ENCODE measurements around the gene APOD.

The APOD gene

DNA sequence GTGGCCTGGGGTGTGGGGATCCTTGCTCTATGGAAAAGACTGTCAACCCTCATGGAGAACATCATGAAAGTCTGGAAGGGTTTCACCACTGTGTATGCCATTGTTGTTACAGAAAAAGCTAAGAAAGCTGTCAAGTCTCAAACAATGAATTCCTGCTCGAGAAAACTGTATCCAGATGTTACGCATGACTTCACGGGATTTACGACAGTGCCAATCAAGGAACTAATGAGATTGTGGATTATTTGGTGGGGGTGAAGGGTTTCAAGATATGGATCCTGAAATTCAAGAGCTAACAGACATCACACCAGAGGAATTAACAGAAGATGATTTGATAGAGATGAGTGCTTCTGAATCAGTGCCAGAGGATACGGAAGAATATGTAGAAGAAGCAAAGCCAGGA, 48.4 kb downstream of the APOD start:
- Histone ChIP-seq H3K9me3 (ENCODE audit: control insufficient read depth in 5 of 5, low read length in 5 of 5) (no peaks in the 10 kb centered on the region), H3K4me3 (ENCODE audit: low read depth in 1 of 5, low read length in 5 of 5) (no peak overlapping the region), H3K27me3 (ENCODE audit: control insufficient read depth in 5 of 5, insufficient read depth in 4 of 5, low read length in 5 of 5) (no peaks in the 10 kb centered on the region), H3K36me3 (ENCODE audit: control insufficient read depth in 5 of 5, insufficient read depth in 5 of 5, low read length in 5 of 5) (no peaks in the 10 kb centered on the region), H3K4me1 (ENCODE audit: control insufficient read depth in 5 of 5, insufficient read depth in 5 of 5, low read length in 5 of 5) (peaks cover 0 to 16% (median 11%) of the 10 kb centered on the region in 5 donors), H3K27ac (ENCODE audit: low read depth, low read length) (no peak overlapping the region), H3K9ac (ENCODE audit: low read length in 5 of 5) (no peak overlapping the region)

DNA sequence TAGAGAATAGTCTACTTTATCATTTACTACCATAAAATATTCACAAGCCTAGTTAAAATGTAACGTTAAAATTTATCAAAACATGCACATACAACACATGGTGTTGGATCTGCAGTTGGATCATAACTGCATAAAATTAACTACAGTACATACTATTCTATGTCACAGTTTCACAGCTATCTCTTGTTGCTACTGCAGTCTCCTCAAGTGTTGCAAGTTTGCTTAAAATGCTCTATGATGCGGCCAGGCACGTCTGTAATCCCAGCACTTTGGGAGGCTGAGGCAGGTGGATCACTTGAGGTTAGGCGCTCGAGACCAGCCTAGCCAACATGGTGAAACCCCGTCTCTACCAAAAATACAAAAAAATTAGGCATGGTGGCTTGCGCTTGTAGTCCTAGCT, 50.9 kb downstream of the APOD start:
- no peaks in the 10 kb centered on the region for H3K27me3 ChIP-seq (ENCODE audit: control insufficient read depth in 5 of 5, insufficient read depth in 4 of 5, low read length in 5 of 5)
- H3K9ac ChIP-seq (ENCODE audit: low read length in 5 of 5) = no peak overlapping the region
- H3K36me3 ChIP-seq (ENCODE audit: control insufficient read depth in 5 of 5, insufficient read depth in 5 of 5, low read length in 5 of 5) = peaks cover 0 to 6% (median 2%) of the 10 kb centered on the region in 5 donors
- H3K9me3 ChIP-seq (ENCODE audit: control insufficient read depth in 5 of 5, low read length in 5 of 5) = no peaks in the 10 kb centered on the region
- H3K27ac ChIP-seq (ENCODE audit: low read depth, low read length) = no peak overlapping the region
- H3K4me1 ChIP-seq (ENCODE audit: control insufficient read depth in 5 of 5, insufficient read depth in 5 of 5, low read length in 5 of 5) = peaks cover 0 to 6% (median 2%) of the 10 kb centered on the region in 5 donors
- H3K4me3 ChIP-seq (ENCODE audit: low read depth in 1 of 5, low read length in 5 of 5) = no peak overlapping the region

DNA sequence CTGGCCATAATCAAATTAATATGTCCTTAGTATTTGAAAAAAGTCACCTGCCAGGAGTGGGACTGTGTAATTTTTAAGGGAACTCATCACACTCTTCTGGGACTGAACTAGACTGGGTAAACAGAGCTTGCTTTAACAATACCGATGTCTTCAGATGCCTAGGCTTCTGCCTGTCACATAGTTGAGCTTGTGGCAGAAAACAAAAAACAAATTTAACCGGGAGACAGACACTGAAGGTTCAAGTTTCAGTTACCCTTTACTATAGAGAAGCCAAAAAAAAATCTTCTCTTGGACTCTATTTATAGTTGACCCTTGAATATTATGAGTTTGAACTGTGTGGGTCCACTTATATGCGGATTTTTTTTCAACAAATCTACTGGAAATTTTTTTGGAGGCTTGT, 51.4 kb downstream of the APOD start:
- Histone ChIP-seq H3K4me3 (ENCODE audit: low read depth in 1 of 5, low read length in 5 of 5) (no peak overlapping the region), H3K9me3 (ENCODE audit: control insufficient read depth in 5 of 5, low read length in 5 of 5) (no peaks in the 10 kb centered on the region), H3K36me3 (ENCODE audit: control insufficient read depth in 5 of 5, insufficient read depth in 5 of 5, low read length in 5 of 5) (peaks cover 0 to 6% (median 2%) of the 10 kb centered on the region in 5 donors), H3K4me1 (ENCODE audit: control insufficient read depth in 5 of 5, insufficient read depth in 5 of 5, low read length in 5 of 5) (peaks cover 0 to 6% (median 0%) of the 10 kb centered on the region in 5 donors), H3K9ac (ENCODE audit: low read length in 5 of 5) (no peak overlapping the region), H3K27ac (ENCODE audit: low read depth, low read length) (no peak overlapping the region), H3K27me3 (ENCODE audit: control insufficient read depth in 5 of 5, insufficient read depth in 4 of 5, low read length in 5 of 5) (no peaks in the 10 kb centered on the region)

DNA sequence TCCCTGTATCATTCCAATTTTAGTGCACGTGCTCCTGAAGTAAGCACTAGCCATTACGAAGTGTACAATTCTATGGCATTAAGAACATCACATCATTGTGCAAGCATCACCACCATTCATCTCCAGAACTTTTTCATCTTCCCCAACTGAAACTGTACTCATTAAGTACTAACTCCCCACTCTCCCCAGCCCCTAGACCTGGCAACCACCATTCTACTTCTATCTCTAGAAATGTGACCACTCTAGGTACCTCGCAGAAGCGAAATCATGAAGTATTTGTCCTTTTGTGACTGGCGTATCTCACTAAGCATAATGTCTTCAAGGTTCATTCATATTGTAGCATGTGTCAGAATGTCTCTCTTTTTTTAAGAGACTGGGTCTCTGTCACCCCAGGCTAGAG, 52.1 kb downstream of the APOD start:
- no peaks in the 10 kb centered on the region for H3K9me3 ChIP-seq (ENCODE audit: control insufficient read depth in 5 of 5, low read length in 5 of 5)
- H3K4me1 ChIP-seq (ENCODE audit: control insufficient read depth in 5 of 5, insufficient read depth in 5 of 5, low read length in 5 of 5) = peaks cover 0 to 6% (median 0%) of the 10 kb centered on the region in 5 donors
- H3K27me3 ChIP-seq (ENCODE audit: control insufficient read depth in 5 of 5, insufficient read depth in 4 of 5, low read length in 5 of 5) = no peaks in the 10 kb centered on the region
- no peak overlapping the region for H3K4me3 ChIP-seq (ENCODE audit: low read depth in 1 of 5, low read length in 5 of 5)
- no peak overlapping the region for H3K27ac ChIP-seq (ENCODE audit: low read depth, low read length)
- peaks cover 0 to 6% (median 2%) of the 10 kb centered on the region in 5 donors for H3K36me3 ChIP-seq (ENCODE audit: control insufficient read depth in 5 of 5, insufficient read depth in 5 of 5, low read length in 5 of 5)
- no peak overlapping the region for H3K9ac ChIP-seq (ENCODE audit: low read length in 5 of 5)

DNA sequence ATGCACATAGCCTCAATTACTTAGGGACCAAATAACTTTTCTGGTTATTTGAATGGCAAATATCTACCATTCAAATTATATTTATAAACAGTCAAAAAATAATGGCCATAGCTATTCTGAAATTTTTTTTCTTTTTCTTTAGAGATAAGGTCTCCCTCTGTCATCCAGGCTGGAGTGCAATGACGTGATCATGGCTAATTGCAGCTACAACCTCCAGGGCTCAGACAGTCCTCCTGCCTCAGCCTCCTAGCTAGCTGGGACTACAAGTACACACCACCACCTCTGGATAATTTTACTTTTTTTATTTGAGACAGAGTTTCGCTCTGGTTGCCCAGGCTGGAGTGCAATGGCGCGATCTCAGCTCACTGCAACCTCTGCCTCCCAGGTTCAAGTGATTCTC, 57.2 kb downstream of the APOD start:
- no peaks in the 10 kb centered on the region for H3K9me3 ChIP-seq (ENCODE audit: control insufficient read depth in 5 of 5, low read length in 5 of 5)
- peaks cover 0 to 5% (median 3%) of the 10 kb centered on the region in 5 donors for H3K4me1 ChIP-seq (ENCODE audit: control insufficient read depth in 5 of 5, insufficient read depth in 5 of 5, low read length in 5 of 5)
- H3K9ac ChIP-seq (ENCODE audit: low read length in 5 of 5) = no peak overlapping the region
- H3K27ac ChIP-seq (ENCODE audit: low read depth, low read length) = no peak overlapping the region
- no peak overlapping the region for H3K4me3 ChIP-seq (ENCODE audit: low read depth in 1 of 5, low read length in 5 of 5)
- no peaks in the 10 kb centered on the region for H3K27me3 ChIP-seq (ENCODE audit: control insufficient read depth in 5 of 5, insufficient read depth in 4 of 5, low read length in 5 of 5)
- H3K36me3 ChIP-seq (ENCODE audit: control insufficient read depth in 5 of 5, insufficient read depth in 5 of 5, low read length in 5 of 5) = peaks cover 9 to 23% (median 14%) of the 10 kb centered on the region in 5 donors

DNA sequence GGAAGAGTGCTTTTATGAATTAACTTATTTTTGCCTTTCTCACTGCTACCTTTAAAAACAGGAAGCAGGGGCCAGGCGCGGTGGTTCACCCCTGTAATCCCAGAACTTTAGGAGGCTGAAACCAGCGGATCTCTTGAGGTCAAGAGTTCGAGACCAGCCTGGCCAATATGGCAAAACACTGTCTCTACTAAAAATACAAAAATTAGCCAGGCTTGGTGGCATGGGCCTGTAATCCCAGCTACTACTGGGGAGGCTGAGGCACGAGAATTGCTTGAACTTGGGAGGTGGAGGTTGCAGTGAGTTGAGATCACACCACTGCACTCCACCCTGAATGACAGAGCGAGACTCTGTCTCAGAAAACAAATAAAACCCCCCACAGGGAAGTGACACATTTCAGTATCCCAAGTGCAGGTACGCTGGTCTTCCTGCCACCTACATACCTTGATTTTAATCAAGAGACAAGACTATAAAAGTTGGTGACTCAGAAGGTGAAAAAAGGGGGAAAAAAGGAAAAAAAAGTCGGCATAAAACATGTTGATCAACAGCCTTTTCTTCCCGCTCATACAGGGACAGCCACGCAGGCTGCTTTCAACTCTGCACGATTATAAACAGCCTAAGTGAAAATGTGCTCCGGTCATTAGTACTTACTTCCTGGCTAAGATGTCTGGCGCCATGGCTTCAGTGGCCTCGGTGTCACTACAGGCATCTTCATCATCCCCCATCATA, 59.4 kb downstream of the APOD start:
- Histone ChIP-seq H3K4me3 (ENCODE audit: low read depth in 1 of 5, low read length in 5 of 5) (no peak overlapping the region), H3K9ac (ENCODE audit: low read length in 5 of 5) (no peak overlapping the region), H3K27ac (ENCODE audit: low read depth, low read length) (no peak overlapping the region), H3K27me3 (ENCODE audit: control insufficient read depth in 5 of 5, insufficient read depth in 4 of 5, low read length in 5 of 5) (no peaks in the 10 kb centered on the region), H3K36me3 (ENCODE audit: control insufficient read depth in 5 of 5, insufficient read depth in 5 of 5, low read length in 5 of 5) (peaks cover 9 to 23% (median 12%) of the 10 kb centered on the region in 5 donors), H3K4me1 (ENCODE audit: control insufficient read depth in 5 of 5, insufficient read depth in 5 of 5, low read length in 5 of 5) (peaks cover 0 to 5% (median 3%) of the 10 kb centered on the region in 5 donors), H3K9me3 (ENCODE audit: control insufficient read depth in 5 of 5, low read length in 5 of 5) (no peaks in the 10 kb centered on the region)

DNA sequence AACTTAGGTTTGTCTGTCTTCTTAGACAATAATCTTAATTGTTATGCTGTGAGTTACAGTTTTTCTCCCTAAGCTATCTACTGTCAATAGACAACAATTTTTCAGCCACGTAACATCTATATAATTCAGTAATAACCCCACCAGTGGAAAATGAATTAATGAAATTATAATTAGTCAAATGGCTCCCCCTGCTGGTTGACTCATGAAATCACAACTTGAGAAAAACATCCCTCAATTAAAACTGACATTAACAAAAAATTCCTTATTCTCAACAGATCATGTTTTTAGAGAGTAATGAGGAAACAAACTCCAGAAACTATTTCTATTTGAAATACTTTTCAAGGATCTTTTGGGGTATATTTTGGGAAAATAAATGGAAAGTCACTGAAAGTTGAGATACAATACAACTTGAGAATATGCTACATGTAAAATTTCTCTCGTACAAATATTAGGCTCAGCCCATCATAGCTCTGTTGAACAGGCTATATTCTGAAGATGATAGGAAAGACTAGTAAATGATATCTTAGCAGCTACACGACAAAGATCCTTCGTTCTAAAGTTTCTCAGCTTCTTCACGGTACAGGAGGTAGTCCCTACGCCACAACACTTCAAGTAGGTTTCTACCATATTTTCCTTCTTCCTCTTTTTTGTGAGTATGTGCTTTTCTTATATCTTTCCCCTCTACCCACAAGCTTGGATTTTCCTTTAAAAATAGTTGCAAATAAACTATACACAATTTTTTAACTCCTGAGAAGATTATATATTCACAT, 61.3 kb downstream of the APOD start:
- no peak overlapping the region for H3K27ac ChIP-seq (ENCODE audit: low read depth, low read length)

More for the DNA sequence above, 61.3 kb downstream of the APOD start:
- no peaks in the 10 kb centered on the region for H3K9me3 ChIP-seq (ENCODE audit: control insufficient read depth in 5 of 5, low read length in 5 of 5)
- H3K36me3 ChIP-seq (ENCODE audit: control insufficient read depth in 5 of 5, insufficient read depth in 5 of 5, low read length in 5 of 5) = peaks cover 9 to 29% (median 13%) of the 10 kb centered on the region in 5 donors
- H3K4me3 ChIP-seq (ENCODE audit: low read depth in 1 of 5, low read length in 5 of 5) = no peak overlapping the region
- H3K27me3 ChIP-seq (ENCODE audit: control insufficient read depth in 5 of 5, insufficient read depth in 4 of 5, low read length in 5 of 5) = no peaks in the 10 kb centered on the region
- no peak overlapping the region for H3K9ac ChIP-seq (ENCODE audit: low read length in 5 of 5)
- peaks cover 0 to 5% (median 3%) of the 10 kb centered on the region in 5 donors for H3K4me1 ChIP-seq (ENCODE audit: control insufficient read depth in 5 of 5, insufficient read depth in 5 of 5, low read length in 5 of 5)

Measured in subcutaneous abdominal adipose tissue (tissue), 5 donors.